PC-3 (cell line): ENCODE results near the gene PPP2R3A.

Source experiments
- CTCF ChIP-seq: fragments of 300-600 bp; sonication (generic); conservative IDR thresholded peaks from 2 replicates; pipeline ENCODE4 v1.5.1; 2017; ENCODE audit warnings: antibody characterized with exemption, low read depth, mild to moderate bottlenecking, low read length
- EZH2 ChIP-seq: fragments of 300-600 bp; sonication (generic); IDR thresholded peaks from one replicate; pipeline ENCODE4 v1.6.1; 2017; ENCODE audit warnings: antibody characterized with exemption, mild to moderate bottlenecking, low read length; ENCODE audit not compliant: unreplicated experiment
- EZH2phosphoT487 ChIP-seq: fragments of 300-600 bp; sonication (generic); IDR thresholded peaks from 2 replicates; pipeline ENCODE4 v1.6.1; 2018; ENCODE audit warnings: mild to moderate bottlenecking, antibody characterized with exemption, low read length, borderline replicate concordance

DNA sequence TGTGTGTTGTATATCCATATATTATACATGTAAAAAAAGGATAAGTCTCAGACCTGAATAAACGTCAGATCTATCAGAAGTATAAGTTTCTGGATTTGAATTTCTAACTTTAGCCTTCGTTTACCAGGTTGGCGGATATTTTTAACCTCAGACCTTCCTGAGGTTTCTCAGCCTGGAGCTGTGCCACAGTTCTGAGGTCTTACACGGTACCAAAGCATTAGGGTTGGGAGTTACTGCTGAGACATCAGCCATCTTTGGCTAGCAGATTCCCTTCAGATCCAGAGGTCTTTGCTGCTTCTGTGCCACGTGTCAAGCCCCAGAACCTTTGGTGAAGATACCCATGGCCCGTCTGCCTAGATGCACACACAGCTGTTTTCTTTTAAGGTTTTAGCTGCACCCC is 84.7 kb downstream of the PPP2R3A start:
- TF ChIP-seq EZH2: no peak
- TF ChIP-seq CTCF: no peak
- TF ChIP-seq EZH2phosphoT487: no peak
